T1000 (cell line): ENCODE results near the gene MIDN.

Source experiments
- DNase-seq: peaks from one replicate; lab custom pipeline; 2025; ENCODE audit warnings: mixed read lengths; lab: John Stamatoyannopoulos, UW

MIDN gene

DNA sequence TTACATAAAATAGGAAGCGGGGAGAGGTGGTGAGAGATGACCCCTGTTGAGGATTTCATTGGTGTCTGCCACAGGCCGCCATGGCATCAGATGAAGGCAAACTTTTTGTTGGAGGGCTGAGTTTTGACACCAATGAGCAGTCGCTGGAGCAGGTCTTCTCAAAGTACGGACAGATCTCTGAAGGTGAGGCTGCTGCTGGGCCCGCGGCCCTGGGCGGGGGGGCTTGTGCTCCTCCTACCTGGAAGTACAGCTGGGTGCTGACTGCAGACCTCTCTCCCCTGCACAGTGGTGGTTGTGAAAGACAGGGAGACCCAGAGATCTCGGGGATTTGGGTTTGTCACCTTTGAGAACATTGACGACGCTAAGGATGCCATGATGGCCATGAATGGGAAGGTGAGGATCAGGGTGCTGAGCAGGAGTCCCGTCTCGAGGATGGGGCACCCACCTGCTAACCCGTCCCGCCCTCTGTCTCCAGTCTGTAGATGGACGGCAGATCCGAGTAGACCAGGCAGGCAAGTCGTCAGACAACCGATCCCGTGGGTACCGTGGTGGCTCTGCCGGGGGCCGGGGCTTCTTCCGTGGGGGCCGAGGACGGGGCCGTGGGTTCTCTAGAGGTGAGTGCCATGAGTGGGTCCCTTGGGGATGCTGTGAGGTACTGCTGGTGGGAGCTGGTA lies 22.6 kb downstream of the MIDN start:
- no peak for DNase-seq

DNA sequence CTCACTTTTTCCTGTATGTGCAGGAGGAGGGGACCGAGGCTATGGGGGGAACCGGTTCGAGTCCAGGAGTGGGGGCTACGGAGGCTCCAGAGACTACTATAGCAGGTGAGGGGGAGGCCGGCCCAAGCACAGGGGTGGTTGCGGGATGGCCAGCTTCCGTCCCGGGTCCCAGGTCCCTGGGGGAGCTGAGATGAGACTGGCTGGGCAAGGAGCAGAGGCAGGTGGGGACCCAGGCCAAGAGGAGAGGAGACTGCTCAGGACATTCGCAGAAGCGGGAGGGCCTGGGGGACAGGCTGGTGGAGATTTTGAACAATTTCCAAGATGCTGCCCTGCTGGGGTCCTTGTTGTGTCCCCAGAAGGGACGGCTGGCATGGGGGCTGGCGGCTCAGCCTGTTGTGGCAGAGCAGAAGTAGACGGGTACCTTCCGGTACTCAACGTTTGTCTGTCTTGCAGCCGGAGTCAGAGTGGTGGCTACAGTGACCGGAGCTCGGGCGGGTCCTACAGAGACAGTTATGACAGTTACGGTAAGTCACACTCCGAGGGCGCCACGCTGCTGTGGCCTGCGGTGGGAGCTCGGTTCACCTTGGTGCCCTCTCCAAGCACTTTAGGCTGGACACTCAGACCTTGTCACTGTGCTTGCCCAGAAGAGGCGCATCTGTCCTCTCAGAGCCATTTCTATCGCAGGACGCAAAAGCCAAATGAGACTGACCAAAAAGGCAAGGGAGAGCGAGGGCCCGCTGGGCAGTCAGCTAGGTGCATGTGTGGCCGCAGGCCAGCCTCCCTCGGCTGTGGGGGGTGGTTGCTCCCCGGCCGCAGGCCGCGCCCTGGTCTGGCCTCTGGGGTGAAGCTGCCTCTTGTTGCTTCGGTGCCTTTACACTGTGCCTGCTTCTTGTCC lies 23.4 kb downstream of the MIDN start:
- DNase-seq, result no peak

DNA sequence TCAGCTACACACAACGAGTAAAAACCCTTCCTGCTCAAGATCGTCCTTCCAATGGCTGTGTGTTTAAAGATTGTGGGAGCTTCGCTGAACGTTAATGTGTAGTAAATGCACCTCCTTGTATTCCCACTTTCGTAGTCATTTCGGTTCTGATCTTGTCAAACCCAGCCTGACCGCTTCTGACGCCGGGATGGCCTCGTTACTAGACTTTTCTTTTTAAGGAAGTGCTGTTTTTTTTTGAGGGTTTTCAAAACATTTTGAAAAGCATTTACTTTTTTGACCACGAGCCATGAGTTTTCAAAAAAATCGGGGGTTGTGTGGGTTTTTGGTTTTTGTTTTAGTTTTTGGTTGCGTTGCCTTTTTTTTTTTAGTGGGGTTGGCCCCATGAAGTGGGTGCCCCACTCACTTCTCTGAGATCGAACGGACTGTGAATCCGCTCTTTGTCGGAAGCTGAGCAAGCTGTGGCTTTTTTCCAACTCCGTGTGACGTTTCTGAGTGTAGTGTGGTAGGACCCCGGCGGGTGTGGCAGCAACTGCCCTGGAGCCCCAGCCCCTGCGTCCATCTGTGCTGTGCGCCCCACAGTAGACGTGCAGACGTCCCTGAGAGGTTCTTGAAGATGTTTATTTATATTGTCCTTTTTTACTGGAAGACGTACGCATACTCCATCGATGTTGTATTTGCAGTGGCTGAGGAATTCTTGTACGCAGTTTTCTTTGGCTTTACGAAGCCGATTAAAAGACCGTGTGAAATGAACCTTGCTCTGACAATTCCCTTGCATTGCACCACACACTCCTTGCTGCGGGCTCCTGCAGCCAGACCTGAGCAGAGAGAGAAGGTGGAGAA lies 24.3 kb downstream of the MIDN start:
- no peak for DNase-seq

DNA sequence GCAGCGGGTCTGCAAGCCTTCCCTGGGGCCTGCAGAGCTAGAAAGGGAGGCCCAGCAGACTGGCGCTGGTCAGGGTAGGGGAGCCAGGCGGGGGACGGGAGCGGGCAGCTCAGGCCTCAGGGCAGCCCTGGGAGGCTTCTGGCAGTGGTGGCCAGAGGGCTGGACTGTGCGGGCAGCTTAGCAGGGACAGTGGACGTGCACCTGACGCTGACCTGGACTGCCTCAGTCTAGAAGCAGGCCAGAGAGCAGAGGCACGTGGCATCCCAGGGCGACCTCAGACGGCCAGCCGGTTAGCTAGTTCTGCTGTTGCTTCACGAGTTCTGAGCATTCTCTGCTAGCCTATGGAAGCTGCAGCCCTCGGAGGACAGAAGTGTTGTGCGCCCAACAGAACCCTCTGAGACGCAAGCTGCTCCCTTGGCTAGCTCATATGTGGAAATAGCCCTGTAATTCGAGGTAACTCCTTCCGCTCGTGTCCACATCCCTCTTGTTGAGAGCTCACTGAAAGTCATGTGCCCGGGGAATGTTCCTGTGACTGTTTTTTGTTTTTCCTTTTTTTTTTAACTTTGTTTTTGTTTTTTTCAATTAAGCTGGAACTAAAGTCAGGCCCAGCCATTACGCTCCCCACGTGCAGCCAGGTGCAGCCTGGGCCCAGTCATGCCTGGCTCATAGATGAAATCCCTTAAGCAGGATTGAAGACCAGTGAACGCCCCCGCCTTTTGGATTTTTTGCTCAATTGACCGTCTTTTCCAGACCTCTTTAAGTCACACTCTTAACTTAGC lies 25.1 kb downstream of the MIDN start:
- DNase-seq, result no peak

DNA sequence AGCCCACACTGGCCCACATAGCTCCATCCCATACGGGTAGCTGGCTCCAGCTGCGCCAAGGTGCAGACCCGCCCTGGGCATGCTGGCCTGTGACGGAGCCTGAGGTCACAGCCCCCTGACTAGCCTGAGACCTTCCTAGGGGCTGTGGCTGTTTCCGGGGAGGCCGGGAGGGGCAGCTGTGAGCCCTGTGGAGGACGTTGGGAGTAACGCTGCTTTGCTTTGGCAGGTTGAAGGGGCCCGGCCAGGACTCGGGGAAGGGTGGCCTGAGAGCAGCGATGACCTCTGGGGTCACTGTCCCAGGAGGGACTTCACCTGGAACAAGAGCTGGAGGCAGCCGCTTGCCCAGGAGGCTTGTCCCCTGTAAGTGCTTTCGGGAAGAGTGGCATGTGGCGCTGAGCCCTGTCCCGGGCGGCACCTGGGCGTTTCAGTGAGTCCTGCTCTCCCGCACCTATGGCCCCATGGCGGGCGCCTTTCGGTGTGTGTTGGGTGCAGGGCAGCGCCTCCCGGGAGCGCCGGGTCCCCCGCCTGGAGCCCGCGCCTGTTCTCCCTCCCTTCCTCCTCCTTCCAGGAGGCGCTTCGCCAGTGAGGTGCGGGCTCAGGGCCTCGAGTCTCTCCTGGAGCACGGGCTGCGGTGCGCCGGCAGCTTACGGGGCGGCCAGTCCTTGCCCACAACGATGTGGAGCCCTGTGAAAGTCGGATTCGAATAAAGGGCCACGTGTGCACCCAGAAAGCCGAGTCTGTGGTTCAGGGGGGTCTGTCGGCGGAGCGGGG lies 25.9 kb downstream of the MIDN start:
- no peak for DNase-seq

DNA sequence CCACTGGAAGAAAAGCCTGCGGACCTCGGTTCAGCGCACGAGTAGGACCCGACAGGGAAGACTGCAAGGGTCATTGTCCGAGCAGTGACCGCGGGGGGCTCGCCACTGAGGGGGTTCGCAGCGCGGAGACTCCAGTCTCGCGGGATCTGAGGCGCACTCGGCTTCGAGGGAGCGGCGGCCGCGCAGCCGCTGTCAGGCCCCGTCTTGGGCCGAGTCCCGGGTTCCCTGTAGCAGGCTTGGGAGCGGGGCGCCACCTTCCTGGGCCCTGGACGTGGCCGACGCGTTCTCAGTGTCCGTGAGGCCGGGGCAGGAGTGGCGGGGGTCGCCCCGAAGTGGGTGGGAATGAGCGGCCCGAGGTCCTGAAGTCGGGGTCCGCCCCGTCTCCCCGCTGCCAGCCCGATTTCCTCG lies 26.5 kb downstream of the MIDN start:
- DNase-seq, result no peak

DNA sequence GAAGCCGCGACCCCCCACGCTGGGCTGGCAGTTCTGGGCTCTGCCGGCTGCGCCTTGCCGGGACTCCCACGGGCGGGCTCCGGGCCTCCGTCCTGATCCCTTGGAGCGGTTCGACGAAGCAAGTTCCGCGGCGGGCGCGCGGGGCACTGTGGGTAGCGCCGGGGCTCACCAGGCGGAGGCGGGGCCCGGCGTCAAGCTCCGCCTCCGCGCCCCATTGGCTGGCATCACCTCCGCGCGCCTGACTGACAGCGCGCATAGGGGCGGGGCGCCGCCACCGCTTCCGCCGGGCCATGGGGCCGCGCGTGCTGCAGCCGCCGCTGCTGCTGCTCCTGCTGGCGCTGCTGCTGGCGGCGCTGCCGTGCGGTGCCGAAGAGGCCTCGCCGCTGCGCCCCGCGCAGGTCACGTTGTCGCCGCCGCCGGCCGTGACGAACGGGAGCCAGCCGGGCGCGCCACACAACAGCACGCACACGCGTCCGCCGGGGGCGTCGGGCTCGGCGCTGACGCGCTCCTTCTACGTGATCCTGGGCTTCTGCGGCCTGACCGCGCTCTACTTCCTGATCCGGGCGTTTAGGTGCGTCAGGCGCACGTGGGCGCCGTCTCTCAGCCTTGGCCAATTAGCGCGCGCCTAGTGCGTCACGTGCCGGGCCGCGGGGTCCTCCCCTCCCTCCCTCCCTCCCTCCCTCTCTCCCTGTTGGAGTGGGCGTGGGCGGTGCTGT lies 27.0 kb downstream of the MIDN start, which contains the start of gene FAM174C:
FAM174C (plus strand) TSS at position 271 of the 716 bp plus-strand sequence; CDS start at position 291, 20 bp downstream.
- DNase-seq, result peak; percentile 96

DNA sequence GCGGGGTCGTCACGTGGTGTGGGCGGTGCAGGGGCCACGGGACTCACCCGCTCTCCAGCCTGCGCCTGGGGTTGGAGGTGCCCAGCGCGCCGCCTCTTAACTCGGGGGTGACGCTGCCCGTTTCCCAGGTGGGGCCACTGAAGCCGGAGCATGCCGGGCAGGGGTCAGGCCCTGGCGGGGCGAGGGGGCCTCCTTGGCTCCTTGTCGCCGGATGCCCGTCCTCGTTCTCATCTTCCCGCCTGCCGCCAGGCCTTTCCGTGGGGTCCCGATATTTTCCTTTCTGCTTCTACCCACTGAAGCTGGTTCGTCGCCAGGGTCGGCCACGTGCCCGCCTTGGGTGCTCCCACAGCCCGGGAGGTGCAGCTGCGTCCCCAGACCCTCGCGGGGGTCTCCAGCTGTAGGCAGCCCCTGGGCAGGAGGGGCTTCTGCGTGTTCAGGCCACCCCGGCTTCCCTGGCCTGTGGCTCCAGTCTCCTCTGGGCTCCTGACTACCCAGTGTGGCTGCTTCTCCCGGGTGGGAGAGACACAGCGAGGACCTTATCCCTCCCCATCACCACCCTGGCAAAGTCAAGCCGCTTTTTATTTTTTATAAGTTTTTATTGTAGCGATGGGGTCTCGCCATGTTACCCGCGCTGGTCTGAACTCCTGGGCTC lies 27.7 kb downstream of the MIDN start:
- DNase-seq, result no peak

DNA sequence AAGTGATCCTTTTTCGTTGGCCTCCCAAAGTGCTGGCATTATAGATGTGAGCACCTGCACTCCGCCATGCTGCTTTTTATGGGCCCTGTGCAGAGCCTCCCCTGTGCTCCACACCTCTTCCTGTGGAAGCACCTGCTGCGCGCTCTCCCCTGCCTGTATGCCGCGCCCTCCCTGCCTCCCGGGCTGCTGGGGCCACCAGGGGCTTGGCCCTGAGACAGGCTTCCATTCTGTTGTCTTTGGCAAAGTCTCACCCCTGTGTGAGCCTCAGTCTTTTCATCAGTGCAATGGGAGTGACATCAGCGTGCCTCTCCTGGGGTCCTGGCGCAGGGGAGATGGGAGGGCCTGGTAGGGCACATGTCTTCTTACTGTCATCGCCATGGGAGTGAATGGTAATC lies 28.2 kb downstream of the MIDN start:
- DNase-seq, result no peak

DNA sequence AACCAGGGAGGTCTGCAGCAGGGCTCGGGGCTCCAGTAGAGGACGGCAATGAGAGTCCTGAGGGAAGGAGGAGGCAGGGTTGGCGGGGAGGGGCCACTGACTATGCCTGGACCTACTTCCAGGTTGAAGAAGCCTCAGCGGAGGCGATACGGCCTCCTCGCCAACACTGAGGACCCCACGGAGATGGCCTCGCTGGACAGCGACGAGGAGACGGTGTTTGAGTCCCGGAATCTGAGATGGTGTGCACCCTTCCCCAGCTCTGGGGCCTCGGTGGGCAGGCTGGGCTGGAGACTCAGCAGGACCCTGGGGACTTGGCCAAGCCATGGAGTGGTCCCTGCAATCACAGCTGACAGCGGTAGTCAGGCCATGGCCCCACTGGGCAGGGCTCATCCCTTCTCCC lies 28.7 kb downstream of the MIDN start:
- no peak for DNase-seq

DNA sequence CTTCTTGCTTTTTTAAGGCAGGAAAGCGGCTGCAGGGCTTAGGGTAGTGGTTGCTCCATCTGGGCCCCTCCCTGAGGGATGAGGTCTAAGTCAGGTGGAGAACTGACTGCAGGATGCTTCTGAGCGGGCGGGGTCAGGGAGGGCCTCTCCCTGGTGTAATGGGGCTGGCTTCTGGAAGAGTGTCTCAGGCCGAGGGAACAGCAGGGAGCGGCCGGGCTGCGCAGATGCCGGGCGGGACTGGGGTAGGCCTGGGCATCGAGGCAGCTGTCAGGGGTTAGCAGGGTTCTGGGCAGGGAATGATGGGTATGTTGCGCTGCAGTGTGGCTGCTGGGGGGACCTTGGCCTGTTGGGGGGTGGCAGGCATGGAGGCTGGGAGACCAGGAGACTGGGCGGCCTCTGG lies 29.7 kb downstream of the MIDN start:
- DNase-seq, result no peak

DNA sequence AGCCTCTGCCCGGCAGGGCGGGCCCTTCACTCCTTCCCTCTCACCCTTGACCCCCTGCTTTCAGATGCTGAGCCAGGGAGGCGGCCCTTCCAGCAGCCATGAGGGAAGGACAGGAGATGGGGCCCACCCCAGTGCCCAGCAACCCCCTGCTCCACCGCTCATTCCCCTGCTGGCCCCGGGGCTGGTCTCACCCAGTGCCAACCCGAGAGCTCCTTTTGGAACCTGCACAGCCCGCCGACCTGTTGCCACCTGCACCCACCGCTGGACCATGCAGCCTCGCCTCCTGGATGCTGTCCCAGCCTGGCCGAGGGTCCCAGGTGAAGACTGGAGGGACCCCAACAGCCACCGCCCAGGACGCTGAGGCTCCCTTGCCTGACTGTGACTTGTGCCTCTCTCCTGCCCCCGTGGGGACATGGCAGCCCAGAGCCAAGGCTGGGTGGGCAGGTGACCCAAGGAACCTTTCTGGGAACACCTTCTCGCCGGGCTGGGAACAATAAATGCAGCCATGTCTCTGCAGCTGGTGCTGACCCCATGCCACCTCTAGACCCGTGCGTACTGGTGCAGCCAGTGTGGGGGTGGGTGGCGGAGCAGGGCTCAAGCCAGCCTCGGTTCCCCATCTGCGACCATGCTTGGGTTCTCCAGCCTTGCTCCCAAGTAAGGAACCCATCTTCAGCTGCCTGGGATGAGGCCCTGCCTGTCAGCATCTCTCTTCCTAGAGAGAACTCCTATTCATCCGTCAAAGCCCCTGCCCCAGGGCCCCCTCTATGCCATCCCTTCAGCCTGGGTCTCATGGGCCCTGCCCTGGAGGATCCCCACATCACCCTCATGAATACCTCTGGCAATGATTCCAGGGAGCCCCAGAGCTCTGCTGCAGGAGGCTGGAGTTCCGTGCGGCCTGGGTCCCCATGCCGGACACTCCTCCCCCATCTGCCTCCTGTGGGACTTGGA lies 30.6 kb downstream of the MIDN start:
- no peak for DNase-seq

DNA sequence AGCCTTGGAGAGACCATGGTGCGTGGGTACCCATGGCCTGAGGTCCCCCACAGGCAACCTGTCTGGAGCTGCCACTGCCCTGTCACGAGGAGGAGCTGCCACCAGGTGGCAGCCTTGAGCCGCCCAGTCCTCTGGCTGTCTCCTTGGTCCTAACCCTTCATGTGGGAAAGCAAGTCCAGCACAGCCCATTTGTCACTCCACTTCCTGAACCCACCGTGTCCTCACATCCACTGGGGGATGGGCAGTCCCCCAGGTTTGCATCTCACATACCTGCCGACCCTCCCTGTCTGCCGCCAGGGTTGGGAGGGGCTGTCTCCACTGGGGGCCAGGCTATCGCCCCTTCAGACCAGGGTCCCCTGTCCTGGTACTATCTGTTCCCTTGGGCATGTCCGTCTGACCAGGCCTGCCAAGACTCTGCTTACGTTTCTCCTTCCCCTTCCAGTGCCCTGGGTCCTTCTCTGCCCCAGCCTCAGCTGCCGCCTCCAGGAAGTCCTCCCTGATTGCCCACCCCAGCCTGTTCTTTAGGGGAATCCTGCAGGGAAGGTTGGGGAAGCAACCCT lies 31.5 kb downstream of the MIDN start:
- DNase-seq, result peak; percentile 84

DNA sequence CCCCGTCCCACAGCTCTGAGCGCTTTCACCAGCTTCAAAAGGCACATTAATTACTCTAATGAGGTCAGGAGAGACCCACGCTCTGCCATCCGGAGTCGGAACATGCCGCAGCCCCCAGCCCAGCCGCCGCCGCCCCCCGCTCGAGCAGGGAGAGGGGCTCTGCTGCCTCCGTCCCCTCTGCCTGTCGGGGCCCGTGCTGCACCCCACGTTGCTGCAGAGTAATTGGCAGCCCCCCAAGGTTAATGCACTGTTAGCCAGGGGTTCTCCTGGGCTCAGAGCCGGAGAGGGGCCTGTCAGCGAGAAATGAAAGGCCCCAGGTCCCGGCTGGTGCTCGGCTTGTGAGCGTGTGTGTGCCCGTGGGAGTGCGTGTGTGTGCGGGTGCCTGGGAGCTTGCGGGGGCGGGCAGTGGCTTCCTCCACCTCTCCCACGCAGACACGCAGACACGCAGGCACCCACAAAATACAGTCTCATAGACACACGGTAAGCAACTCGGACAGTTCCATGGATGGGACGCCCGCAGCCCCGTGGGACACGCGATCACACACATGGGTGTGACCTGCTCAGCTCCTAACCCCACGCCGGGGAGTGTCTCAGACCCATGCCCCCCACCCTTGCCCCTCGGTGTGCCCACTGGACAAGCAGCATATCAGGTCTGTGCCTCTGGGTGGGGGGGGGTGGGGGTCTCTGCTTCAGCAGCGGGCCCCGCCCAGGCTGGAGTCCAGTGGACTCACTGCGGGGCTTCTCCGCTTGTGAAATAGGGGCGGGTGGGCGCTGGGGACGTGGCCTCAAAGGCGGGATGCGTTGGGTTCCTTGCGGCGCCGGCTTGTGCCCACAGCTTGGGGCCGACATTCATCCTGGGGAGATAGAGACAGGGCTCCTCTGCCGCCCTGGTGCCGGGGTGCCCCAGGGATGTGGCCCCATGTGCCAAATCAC lies 32.5 kb downstream of the MIDN start:
- DNase-seq, result no peak

DNA sequence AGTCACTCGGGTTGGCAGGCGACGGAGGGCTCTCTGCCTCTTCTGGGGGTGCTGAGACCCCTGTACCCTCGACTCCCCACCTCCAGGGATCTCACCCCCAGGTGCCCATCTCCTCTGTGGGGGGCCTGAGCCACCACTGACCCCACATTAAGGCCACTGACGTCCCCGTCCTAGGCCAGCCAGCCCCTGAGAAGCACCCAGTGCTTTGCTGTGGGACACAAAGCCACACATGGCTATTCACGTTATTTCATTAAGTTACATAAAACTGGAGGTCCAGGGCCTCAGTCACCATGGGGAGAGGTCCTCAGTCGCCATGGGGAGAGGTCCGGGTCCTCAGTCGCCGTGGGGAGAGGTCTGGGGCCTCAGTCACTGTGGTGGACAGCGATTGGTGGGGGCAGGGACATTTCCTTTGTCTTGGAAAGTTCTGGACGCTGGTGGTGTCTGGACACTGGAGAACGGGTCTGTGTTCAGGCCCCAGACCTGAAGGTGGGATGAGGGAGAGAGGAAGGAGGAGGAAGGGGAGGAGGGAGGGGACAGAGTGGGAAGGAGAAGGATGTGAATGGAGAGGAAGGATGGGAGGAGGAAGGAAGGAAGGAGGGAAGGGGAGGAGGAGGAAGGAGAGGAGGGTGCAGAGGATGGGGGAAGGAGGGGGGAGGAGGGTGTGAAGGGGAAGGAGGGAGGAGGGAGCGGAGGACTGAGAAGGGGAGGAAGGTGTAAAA lies 33.3 kb downstream of the MIDN start:
- DNase-seq, result no peak

DNA sequence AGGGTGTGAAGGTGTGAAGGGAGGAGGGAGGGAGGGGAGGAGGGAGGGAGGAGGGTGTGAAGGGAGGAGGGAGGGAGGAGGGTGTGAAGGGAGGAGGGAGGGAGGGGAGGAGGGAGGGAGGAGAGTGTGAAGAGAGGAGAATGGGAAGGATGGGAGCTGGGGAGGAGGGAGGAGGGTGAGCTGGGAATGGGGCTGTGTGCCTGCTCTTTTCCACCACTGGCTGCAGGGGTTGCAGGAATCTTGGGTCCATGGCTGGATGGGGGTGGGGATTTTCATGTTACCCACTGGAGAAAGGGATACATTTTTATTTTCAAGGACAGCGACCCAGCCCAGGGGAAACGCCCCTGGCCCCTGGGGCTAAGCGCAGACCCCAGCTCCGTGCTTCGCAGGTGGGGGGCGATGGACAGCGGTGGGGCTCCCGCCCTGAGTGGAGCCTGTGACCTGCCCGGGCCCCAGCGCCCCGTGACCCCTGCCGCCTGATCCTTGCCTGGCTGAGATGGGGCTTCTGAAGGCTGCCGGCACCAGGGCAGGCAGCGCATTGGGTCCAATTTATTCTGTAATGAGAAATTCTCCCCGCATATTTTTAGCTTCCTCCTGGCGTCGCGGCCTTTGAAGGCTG lies 34.3 kb downstream of the MIDN start:
- no peak for DNase-seq
